Gastroesophageal sphincter (tissue), 4 donors: ENCODE data around the gene GLB1L3. TPM values are rescaled to one million over a fixed set of nuclear protein-coding genes. Genes with fewer than 3 reads are reported as not detected.

Experiments
- ATAC-seq: fragments of 150-250 bp; one replicate; pipeline ENCODE4 v1.9.1; 2016; ENCODE audit warnings: mild to moderate bottlenecking, moderate library complexity
- H3K27ac ChIP-seq, 4 donors: fragments of 200-600 bp; sonication (generic) in 3 of 4; 1 replicate in 3 of 4; 2 replicates in 1 of 4; pipeline ENCODE4 v1.5.1; 2016 to 2019
- H3K27me3 ChIP-seq: fragments of 200-600 bp; sonication (generic); one replicate; pipeline ENCODE4 v1.5.1; 2019
- H3K36me3 ChIP-seq, 2 donors: fragments of 200-600 bp; sonication (generic); one replicate each; pipeline ENCODE4 v1.5.1; 2019; ENCODE audit warnings: control low read depth in 1 of 2
- H3K4me1 ChIP-seq, 3 donors: fragments of 200-600 bp; sonication (generic); 1 replicate in 2 of 3; 2 replicates in 1 of 3; pipeline ENCODE4 v1.5.1; 2016 to 2019; ENCODE audit warnings: control low read depth in 2 of 3
- H3K4me3 ChIP-seq, 2 donors: fragments of 200-600 bp; sonication (generic); one replicate each; pipeline ENCODE4 v1.5.1; 2019; ENCODE audit warnings: mild to moderate bottlenecking in 1 of 2, moderate library complexity in 1 of 2
- H3K9me3 ChIP-seq, 3 donors: fragments of 200-600 bp; sonication (generic); one replicate each; pipeline ENCODE4 v1.5.1; 2017 to 2019; ENCODE audit warnings: control low read depth in 2 of 3
- EP300 ChIP-seq: sonication (generic); formaldehyde crosslinking; IDR thresholded peaks from one replicate; pipeline ENCODE4 v1.6.1; 2017; ENCODE audit warnings: antibody characterized with exemption, mild to moderate bottlenecking
- POLR2A ChIP-seq, 2 donors: fragments of 450-650 bp; IDR thresholded peaks; one replicate each; pipeline ENCODE4 v1.6.1; 2017; ENCODE audit warnings: antibody characterized with exemption in 2 of 2, mild to moderate bottlenecking in 2 of 2, moderate library complexity in 1 of 2
- POLR2AphosphoS5 ChIP-seq: sonication (generic); formaldehyde crosslinking; IDR thresholded peaks from one replicate; pipeline ENCODE4 v1.6.1; 2017; ENCODE audit warnings: antibody characterized with exemption
- WGBS, 2 donors: methylation state at CpG; one replicate each; pipeline ENCODE4 v1.1.5; 2018; ENCODE audit warnings: low coverage in 1 of 2; 5-methylcytosine and 5-hydroxymethylcytosine counted together
- total RNA-seq, 4 donors: library from RNA; depleted of rRNA; stranded (reverse); fragments of >200 nt; gene quantifications; one replicate each; pipeline ENCODE4 v1.1.0, GENCODE V29; 2016
- TF ChIP-seq, protein P1 (sequence below), 4 experiments: fragments of 200-600 bp in 2 of 4; fragments of 450-650 bp in 2 of 4; sonication (generic) in 1 of 4; IDR thresholded peaks; one replicate each; pipeline ENCODE4 v1.5.1; 2017 to 2019; ENCODE audit warnings: antibody characterized with exemption in 4 of 4, mild to moderate bottlenecking in 2 of 4, moderate library complexity in 2 of 4

GLB1L3 gene
- total RNA-seq, 4 donors from 2014 or later, result 0.42 TPM; not detected in 3

DNA sequence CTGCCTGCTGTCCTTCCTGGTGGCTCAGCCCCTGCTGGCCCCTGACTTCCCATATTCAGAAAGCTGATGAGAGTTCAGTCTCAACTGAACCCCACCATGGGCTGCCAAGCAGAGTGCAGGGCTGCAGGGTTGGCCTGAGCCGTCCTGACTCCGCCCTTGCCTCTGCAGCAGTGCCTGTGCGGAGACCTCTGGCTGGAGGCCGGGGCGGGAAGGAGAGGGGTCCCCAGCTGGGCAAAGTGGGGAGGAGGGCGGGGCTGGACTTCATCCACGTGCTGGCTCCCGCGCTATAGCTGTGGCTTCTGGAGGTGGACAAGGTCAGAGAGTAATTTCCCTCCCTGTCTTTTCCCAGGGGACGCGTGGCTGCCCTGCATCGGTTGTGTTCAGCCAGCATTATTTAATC, 13.6 kb downstream of the GLB1L3 start:
- Histone ChIP-seq H3K4me3 (no peak overlapping the region), H3K27ac (no peak overlapping the region), H3K4me1 (peaks cover 0 to 6% (median 0%) of the 10 kb centered on the region in 3 donors), H3K9me3 (no peaks in the 10 kb centered on the region), H3K27me3 (no peaks in the 10 kb centered on the region), H3K36me3 (no peaks in the 10 kb centered on the region)
- TF ChIP-seq EP300, result no peak
- TF ChIP-seq, protein P1, sequence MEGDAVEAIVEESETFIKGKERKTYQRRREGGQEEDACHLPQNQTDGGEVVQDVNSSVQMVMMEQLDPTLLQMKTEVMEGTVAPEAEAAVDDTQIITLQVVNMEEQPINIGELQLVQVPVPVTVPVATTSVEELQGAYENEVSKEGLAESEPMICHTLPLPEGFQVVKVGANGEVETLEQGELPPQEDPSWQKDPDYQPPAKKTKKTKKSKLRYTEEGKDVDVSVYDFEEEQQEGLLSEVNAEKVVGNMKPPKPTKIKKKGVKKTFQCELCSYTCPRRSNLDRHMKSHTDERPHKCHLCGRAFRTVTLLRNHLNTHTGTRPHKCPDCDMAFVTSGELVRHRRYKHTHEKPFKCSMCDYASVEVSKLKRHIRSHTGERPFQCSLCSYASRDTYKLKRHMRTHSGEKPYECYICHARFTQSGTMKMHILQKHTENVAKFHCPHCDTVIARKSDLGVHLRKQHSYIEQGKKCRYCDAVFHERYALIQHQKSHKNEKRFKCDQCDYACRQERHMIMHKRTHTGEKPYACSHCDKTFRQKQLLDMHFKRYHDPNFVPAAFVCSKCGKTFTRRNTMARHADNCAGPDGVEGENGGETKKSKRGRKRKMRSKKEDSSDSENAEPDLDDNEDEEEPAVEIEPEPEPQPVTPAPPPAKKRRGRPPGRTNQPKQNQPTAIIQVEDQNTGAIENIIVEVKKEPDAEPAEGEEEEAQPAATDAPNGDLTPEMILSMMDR (IDR thresholded peaks at IDR 0.05), result no peak
- TF ChIP-seq POLR2A (IDR thresholded peaks at IDR 0.05), result no peak
- no peak for TF ChIP-seq POLR2AphosphoS5
- peak; percentile 38 for ATAC-seq
- WGBS, 2 donors, result 0 to 42% methylated on average over 1 to 3 of the region's 12 CpGs

DNA sequence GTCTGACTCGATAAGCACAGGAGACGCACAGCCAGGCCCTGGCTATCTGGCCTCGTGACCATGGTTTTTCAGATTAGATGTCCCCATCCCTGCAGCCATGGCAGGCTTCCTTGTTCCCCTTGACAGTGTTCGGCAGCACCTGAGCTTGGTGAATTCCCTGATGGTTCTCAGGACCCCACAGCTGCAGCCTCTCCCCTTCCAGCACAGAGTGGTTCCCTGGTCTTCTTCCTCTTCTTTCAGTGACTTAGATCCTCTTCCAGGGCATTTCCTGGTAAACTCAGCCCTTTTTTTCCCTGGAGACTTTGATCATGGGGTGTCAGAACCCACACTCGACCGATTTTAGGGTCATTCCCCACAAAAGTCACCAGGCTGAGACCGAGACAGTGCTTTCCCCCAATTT, 14.5 kb downstream of the GLB1L3 start:
- Histone ChIP-seq H3K27me3 (no peaks in the 10 kb centered on the region), H3K4me1 (peaks cover 0 to 6% (median 0%) of the 10 kb centered on the region in 3 donors), H3K9me3 (no peaks in the 10 kb centered on the region), H3K4me3 (no peak overlapping the region), H3K36me3 (no peaks in the 10 kb centered on the region), H3K27ac (no peak overlapping the region)
- TF ChIP-seq POLR2AphosphoS5 (no peak), EP300 (no peak), POLR2A (IDR thresholded peaks at IDR 0.05) (no peak)
- TF ChIP-seq, protein P1 (IDR thresholded peaks at IDR 0.05), result no peak
- ATAC-seq, result no peak
- WGBS, 2 donors, result 73 to 90% methylated on average over 5 to 6 of the region's 7 CpGs

DNA sequence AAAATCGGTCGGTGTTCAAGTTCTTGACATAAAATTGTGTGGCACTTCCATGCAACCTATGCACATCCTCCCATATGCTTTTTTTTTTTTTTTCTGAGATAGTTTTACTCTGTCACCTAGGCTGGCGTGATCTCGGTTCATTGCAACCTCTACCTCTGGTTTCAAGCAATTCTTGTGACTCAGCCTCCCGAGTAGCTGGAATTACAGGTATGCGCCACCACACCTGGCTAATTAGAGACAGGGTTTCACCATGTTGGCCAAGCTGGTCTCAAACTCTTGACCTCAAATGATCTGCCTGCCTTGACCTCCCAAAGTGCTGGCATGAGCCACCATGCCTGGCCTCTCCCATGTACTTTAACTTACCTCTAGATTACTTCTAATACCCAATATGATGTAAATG, 15.0 kb downstream of the GLB1L3 start:
- H3K36me3 ChIP-seq, result no peaks in the 10 kb centered on the region
- H3K27ac ChIP-seq, result no peak overlapping the region
- no peaks in the 10 kb centered on the region for H3K9me3 ChIP-seq
- no peak overlapping the region for H3K4me3 ChIP-seq
- peaks cover 0 to 6% (median 0%) of the 10 kb centered on the region in 3 donors for H3K4me1 ChIP-seq
- no peaks in the 10 kb centered on the region for H3K27me3 ChIP-seq
- 33 to 95% methylated on average over 1 to 6 of the region's 6 CpGs for WGBS, 2 donors
- no peak for ATAC-seq
- TF ChIP-seq EP300 (no peak), POLR2A (IDR thresholded peaks at IDR 0.05) (no peak), POLR2AphosphoS5 (no peak)
- TF ChIP-seq, protein P1 (IDR thresholded peaks at IDR 0.05), result no peak

DNA sequence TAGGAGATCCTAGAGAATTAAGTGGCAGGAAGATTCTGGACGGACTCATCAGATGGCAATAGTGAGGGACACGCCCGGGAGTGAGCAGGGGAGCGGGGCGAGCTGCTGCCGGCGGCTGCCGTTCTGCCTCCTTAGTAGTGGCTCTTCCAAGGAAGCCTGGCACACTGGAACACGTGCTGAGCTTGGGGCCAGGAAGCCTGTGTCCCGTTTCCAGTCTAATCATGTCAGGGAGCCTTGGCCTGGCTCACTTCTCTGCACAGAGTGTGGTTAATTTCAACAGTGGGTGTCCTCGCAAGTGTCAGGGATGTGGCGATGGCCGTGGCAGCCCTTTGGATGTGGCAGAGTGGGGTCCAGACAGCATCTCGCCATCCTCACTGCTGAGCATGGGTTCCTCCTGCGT, 16.5 kb downstream of the GLB1L3 start:
- ATAC-seq, result no peak
- 85% methylated on average over 5 of the region's 15 CpGs; no CpG with 5 or more reads in 1 of the 2 donors for WGBS, 2 donors
- no peak for TF ChIP-seq POLR2AphosphoS5
- TF ChIP-seq, protein P1 (IDR thresholded peaks at IDR 0.05), result no peak
- TF ChIP-seq EP300, result no peak
- TF ChIP-seq POLR2A (IDR thresholded peaks at IDR 0.05), result no peak
- Histone ChIP-seq H3K36me3 (no peaks in the 10 kb centered on the region), H3K9me3 (no peaks in the 10 kb centered on the region), H3K27ac (no peak overlapping the region), H3K4me3 (no peak overlapping the region), H3K27me3 (no peaks in the 10 kb centered on the region), H3K4me1 (peaks cover 0 to 6% (median 0%) of the 10 kb centered on the region in 3 donors)
